Mammary microvascular endothelial cell (primary cell): Measurements from ENCODE around the gene WFS1. TPM values are rescaled to one million over a fixed set of nuclear protein-coding genes. Genes with fewer than 3 reads are reported as not detected.

Source experiments
- total RNA-seq: library from RNA; depleted of rRNA; stranded (reverse); fragments of >200 nt; gene quantifications from 2 replicates; pipeline ENCODE4 v1.2.3, GENCODE V29; 2015

The WFS1 gene
- 39.7 and 46.7 TPM in 2 replicates for total RNA-seq

DNA sequence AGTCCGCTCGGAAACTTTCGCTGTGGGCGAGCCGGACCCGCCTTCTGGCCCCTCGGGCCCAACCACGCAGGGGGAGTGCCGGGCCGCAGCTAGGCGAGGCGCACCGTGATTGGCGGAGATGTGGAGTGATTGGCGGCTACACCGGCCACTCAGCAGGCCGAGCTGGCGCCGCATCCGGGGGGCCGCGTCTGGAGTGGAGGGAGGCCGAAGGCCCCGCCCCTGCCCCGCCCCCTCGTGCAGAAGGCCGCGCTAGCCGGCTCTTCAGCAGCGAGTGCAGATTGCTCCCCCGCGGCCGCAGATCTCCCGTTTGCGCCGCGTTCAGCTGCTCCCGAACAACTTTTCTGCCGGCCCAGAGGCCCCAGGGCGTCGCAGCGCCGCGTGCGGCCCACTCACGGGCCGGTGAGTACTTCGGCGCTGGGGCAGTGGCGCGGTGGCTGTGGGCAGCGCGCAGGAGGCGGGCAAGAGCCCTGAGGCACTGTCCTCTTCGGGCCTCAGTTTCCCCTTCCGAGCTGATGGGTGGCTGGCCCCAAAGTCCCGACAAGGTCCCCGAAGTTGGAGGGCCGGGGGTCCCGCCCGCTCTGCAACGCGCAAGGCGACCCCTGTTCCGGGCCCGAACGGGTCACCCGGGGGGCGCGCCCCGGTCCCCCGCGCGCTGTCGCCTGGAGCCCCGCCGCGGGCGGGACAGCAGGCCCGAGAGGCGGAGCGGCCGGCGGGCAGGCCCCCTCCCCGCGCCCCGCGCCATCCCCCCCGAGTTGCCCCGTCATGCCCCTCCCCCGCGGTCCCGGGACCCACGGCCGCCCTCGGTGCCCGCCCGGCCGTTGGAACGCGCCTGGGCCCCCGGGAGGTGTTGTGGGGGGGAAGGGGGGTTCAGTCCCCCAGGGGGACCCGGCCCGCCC lies at the start of gene WFS1:
TSS of gene WFS1 (plus strand) at position 235 of the 896 bp plus-strand sequence. CDS start 7,606 bp downstream, outside the sequence.

Other genes with a start within 250 kb of the WFS1 start
- gene JAKMIP1, start 69.3 kb upstream of the WFS1 start, total RNA-seq: not detected in 2 replicates
- gene PPP2R2C, start 202.8 kb downstream of the WFS1 start, total RNA-seq: not detected in 2 replicates